GM18498 (cell line): ENCODE results near the gene PLXNB1.
A peak's percentile ranks its signal among the peaks of the same experiment; 100 is the strongest.
"Not testable (repeated sequence)": the region's sequence is repeated elsewhere in the genome, so short reads cannot be mapped to it uniquely, and the experiment has no call there.

Source experiments
- ATAC-seq: cut with Tn5 transposase; IDR thresholded peaks from one replicate; pipeline ENCODE4 v1.9.1; 2021; ENCODE audit warnings: mild to moderate bottlenecking, moderate library complexity; ENCODE audit not compliant: unreplicated experiment

Gene PLXNB1, protein sequence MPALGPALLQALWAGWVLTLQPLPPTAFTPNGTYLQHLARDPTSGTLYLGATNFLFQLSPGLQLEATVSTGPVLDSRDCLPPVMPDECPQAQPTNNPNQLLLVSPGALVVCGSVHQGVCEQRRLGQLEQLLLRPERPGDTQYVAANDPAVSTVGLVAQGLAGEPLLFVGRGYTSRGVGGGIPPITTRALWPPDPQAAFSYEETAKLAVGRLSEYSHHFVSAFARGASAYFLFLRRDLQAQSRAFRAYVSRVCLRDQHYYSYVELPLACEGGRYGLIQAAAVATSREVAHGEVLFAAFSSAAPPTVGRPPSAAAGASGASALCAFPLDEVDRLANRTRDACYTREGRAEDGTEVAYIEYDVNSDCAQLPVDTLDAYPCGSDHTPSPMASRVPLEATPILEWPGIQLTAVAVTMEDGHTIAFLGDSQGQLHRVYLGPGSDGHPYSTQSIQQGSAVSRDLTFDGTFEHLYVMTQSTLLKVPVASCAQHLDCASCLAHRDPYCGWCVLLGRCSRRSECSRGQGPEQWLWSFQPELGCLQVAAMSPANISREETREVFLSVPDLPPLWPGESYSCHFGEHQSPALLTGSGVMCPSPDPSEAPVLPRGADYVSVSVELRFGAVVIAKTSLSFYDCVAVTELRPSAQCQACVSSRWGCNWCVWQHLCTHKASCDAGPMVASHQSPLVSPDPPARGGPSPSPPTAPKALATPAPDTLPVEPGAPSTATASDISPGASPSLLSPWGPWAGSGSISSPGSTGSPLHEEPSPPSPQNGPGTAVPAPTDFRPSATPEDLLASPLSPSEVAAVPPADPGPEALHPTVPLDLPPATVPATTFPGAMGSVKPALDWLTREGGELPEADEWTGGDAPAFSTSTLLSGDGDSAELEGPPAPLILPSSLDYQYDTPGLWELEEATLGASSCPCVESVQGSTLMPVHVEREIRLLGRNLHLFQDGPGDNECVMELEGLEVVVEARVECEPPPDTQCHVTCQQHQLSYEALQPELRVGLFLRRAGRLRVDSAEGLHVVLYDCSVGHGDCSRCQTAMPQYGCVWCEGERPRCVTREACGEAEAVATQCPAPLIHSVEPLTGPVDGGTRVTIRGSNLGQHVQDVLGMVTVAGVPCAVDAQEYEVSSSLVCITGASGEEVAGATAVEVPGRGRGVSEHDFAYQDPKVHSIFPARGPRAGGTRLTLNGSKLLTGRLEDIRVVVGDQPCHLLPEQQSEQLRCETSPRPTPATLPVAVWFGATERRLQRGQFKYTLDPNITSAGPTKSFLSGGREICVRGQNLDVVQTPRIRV (N-terminal part only)

GRCh38 chr3:48429960-48430707 lies at the start of gene PLXNB1:
TSS of gene PLXNB1 (minus strand) at chr3:48430086. CDS start at chr3:48424611, 5,475 bp downstream.
- ATAC-seq, result no peak

DNA sequence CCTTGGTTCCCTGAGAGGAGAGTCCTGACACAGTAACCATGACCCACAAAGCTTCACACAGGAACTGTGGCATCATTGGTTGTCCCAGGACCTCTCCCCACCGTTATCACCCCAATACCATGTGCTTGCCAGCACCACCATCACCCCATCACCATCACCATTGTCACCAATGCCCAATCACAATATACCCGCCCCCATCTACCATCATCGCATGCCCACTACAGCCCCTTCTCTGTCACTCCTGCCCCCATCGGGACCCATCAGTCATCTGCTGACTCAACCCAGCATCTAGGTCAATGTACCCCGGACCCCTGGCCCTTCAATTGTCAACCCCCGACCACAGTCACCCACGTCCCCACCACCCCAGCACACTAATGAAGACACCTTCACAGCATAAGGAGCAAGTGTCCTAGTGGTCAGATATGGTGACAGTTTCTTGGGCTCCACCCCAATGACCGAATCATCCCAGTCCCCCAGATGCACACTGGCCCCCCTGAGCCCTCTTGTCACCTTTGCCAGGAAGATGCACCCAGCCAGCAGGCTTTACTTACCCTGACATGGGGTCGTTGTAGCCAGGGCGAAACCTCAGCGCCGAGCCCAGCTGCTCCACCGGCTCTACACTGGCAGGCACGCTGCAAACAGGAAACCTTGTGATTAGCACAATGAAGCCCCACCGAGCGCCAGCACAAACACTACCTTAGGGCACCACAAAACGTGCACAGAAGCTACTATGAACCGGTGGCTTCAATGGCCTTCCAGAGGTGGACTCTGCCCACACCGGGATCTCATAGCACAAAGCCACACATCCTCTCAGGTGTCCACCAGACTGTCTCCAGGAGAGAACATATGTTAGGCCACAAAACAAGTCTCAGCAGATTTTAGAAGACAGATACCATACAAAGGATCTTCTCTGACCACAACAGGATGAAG lies 49.0 kb upstream of the PLXNB1 start:
- peak; percentile 65 for ATAC-seq

GRCh38 chr3:48477959-48478520 lies 48.2 kb upstream of the PLXNB1 start:
- no peak for ATAC-seq

DNA sequence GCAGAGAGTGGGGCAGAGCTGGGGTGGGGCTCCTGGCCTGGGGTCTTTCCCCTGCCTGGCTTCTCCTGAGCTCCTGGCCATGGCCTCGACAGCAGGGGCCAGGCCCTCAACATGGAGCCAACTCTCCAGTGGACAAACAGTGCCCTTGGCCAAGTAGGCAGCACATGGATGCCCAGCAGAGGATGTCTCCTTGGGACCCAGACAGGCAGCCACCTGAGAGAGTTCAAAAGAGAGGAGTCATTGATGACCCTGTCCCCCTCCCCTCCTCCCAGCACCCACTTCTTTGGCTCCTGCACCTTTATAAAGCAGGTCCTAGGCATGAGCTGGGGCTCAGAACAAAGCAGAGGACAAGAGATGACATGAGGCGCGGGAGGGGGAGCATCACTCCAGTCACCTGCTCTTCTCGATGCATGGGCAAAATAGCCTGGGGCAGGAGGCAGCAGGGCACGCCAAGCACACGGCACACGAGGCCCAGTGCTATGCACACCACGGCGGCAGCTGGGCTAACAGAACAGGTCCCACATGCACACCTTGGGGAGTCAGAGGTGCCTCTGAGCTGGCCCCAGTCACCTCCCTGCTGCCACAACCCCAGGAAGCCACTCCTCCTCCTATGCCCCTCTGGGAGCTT lies 46.7 kb upstream of the PLXNB1 start:
- no peak for ATAC-seq

GRCh38 chr3:48475188-48475587 lies 45.3 kb upstream of the PLXNB1 start:
- ATAC-seq, result no peak

DNA sequence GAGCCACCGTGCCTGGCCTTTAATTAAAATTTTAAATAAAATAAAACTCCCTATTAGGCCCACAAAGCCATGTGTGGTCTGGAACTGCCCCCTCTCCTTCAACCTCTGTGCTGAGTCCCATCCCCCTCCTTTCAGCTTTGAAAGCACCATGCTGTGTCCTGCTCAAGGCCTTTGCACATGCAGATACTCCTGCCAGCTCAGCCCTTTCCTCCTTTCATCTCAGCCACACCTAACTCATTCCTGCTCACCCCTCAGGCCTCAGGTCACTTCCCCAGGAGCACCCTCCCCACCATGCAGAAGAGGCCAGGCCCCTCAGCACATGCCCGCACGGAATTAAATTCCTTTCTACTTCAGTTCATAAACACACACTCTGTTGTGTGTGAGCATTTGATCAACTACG lies 44.7 kb upstream of the PLXNB1 start:
- no peak for ATAC-seq

- ATAC-seq, result not testable (repeated sequence)
Measured at GRCh38 chr3:48474031-48474430, 44.1 kb upstream of the PLXNB1 start.

GRCh38 chr3:48473617-48473952 lies 43.7 kb upstream of the PLXNB1 start:
- no peak for ATAC-seq

- peak; percentile 78 for ATAC-seq
Measured at GRCh38 chr3:48472923-48473616, 43.2 kb upstream of the PLXNB1 start.

DNA sequence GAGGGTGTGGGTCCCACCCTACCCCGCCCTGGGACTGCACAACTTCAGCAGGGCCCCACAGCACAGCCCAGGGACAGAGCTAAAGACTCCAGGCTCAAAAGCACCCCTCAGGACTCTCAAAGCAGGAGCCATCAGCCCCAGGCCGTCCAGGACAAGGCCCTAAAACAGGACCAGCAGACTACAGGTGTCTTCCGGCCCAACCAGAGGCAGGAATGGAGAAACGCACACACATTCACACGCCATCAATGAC lies 42.7 kb upstream of the PLXNB1 start:
- ATAC-seq, result no peak

- no peak for ATAC-seq
Measured at GRCh38 chr3:48470286-48470685, 40.4 kb upstream of the PLXNB1 start.

- ATAC-seq, result no peak
Measured at GRCh38 chr3:48469046-48469915, 39.4 kb upstream of the PLXNB1 start.

- no peak for ATAC-seq
Measured at GRCh38 chr3:48468329-48468731, 38.4 kb upstream of the PLXNB1 start.

- ATAC-seq, result no peak
Measured at GRCh38 chr3:48467473-48468267, 37.8 kb upstream of the PLXNB1 start.

GRCh38 chr3:48467110-48467454 lies 37.2 kb upstream of the PLXNB1 start:
- ATAC-seq, result no peak

GRCh38 chr3:48466386-48467109 lies 36.7 kb upstream of the PLXNB1 start:
- peak; percentile 13 for ATAC-seq
